ENCODE data around the gene PML. TPM values are rescaled to one million over a fixed set of nuclear protein-coding genes. Genes with fewer than 3 reads are reported as not detected.

Gene PML
- total and polyA plus RNA-seq, 5 experiments from 2014 or later: 12.2 to 57.9 (median 26.9) TPM

GRCh38 chr15:73987681-73988444, 6.7 kb upstream of the PML start:
- Mint-ChIP-seq H3K27me3 (no peaks in the 10 kb centered on the region), H3K4me3 (no peak overlapping the region), H3K4me1 (peaks cover 21 to 65% (median 35%) of the 10 kb centered on the region in 4 donors), H3K27ac (peak overlapping the region in 1 of 10 donors; percentile 10), H3K9me3 (no peaks in the 10 kb centered on the region), H3K36me3 (peaks cover 0 to 21% (median 6%) of the 10 kb centered on the region in 3 donors)
- no peak for DNase-seq
- ATAC-seq: no peak
- POLR2A ChIA-PET: interaction anchor here (1.3 kb wide), 1 partner anchor 9 kb away, joined by 3 read pairs; no protein-coding TSS in a partner anchor

- peaks cover 0 to 21% (median 6%) of the 10 kb centered on the region in 3 donors for H3K36me3 Mint-ChIP-seq
- H3K4me3 Mint-ChIP-seq: no peak overlapping the region
- H3K4me1 Mint-ChIP-seq: peaks cover 24 to 66% (median 39%) of the 10 kb centered on the region in 4 donors
- DNase-seq (no peak), ATAC-seq (no peak)
- H3K27ac Mint-ChIP-seq: no peak overlapping the region
- POLR2A ChIA-PET: interaction anchor here (0.6 to 1.3 kb wide), 2 partner anchors 10 to 1018 kb away, joined by 3 read pairs; no protein-coding TSS in a partner anchor
- no peaks in the 10 kb centered on the region for H3K27me3 Mint-ChIP-seq
- no peaks in the 10 kb centered on the region for H3K9me3 Mint-ChIP-seq
Observed at GRCh38 chr15:73988445-73988969, 6.0 kb upstream of the PML start.

- ATAC-seq (no peak), DNase-seq (no peak)
- H3K9me3 Mint-ChIP-seq: no peaks in the 10 kb centered on the region
- peaks cover 0 to 19% (median 3%) of the 10 kb centered on the region in 3 donors for H3K36me3 Mint-ChIP-seq
- POLR2A ChIA-PET: interaction anchor here (0.6 to 1.4 kb wide), 3 partner anchors 10 to 1018 kb away, joined by 3 to 4 read pairs (median 3); no protein-coding TSS in a partner anchor
- peak overlapping the region in 2 of 10 donors; percentile 21 to 38 for H3K27ac Mint-ChIP-seq
- no peaks in the 10 kb centered on the region for H3K27me3 Mint-ChIP-seq
- H3K4me1 Mint-ChIP-seq: peaks cover 27 to 66% (median 43%) of the 10 kb centered on the region in 4 donors
- no peak overlapping the region for H3K4me3 Mint-ChIP-seq
Observed at GRCh38 chr15:73989001-73989798, 5.3 kb upstream of the PML start.

GRCh38 chr15:73990250-73991005, 4.1 kb upstream of the PML start:
- Mint-ChIP-seq H3K4me3 (peak overlapping the region in 8 of 10 donors; percentile 22 to 99 (median 84)), H3K36me3 (peaks cover 0 to 15% (median 0%) of the 10 kb centered on the region in 3 donors), H3K27ac (peak overlapping the region in 2 of 10 donors; percentile 7 to 75), H3K27me3 (no peaks in the 10 kb centered on the region), H3K4me1 (peaks cover 23 to 66% (median 43%) of the 10 kb centered on the region in 4 donors), H3K9me3 (no peaks in the 10 kb centered on the region)
- DNase-seq: no peak
- POLR2A ChIA-PET: interaction anchor here (1.4 to 3.2 kb wide), 3 partner anchors 9 to 18 kb away, joined by 4 to 13 read pairs (median 6); no protein-coding TSS in a partner anchor
- ATAC-seq: no peak

GRCh38 chr15:73991260-73991659, 3.3 kb upstream of the PML start:
- H3K9me3 Mint-ChIP-seq: no peaks in the 10 kb centered on the region
- ATAC-seq (no peak), DNase-seq (no peak)
- no peaks in the 10 kb centered on the region for H3K27me3 Mint-ChIP-seq
- H3K27ac Mint-ChIP-seq: peak overlapping the region in 6 of 10 donors; percentile 13 to 80 (median 74)
- peak overlapping the region; percentile 72 to 99 (median 82) for H3K4me3 Mint-ChIP-seq
- POLR2A ChIA-PET: interaction anchor here (1.1 to 3.2 kb wide), 3 partner anchors 9 to 40 kb away, joined by 4 to 13 read pairs (median 6); no protein-coding TSS in a partner anchor
- peaks cover 0 to 10% (median 0%) of the 10 kb centered on the region in 3 donors for H3K36me3 Mint-ChIP-seq
- H3K4me1 Mint-ChIP-seq: peaks cover 24 to 63% (median 47%) of the 10 kb centered on the region in 4 donors

- H3K4me3 Mint-ChIP-seq: peak within 1 kb of the TSS; percentile 78 to 99 (median 86)
- peak; percentile 85 to 96 (median 92) for DNase-seq
- H3K27ac Mint-ChIP-seq: peak within 1 kb of the TSS; percentile 75 to 86 (median 80)
- H3K9me3 Mint-ChIP-seq: no peaks in the 10 kb centered on the region
- POLR2A ChIA-PET: interaction anchor here (1.1 to 3.2 kb wide), 5 partner anchors 10 to 44 kb away, joined by 3 to 13 read pairs (median 4); no protein-coding TSS in a partner anchor
- H3K36me3 Mint-ChIP-seq: peaks cover 0 to 6% (median 0%) of the 10 kb centered on the region in 3 donors
- H3K27me3 Mint-ChIP-seq: no peaks in the 10 kb centered on the region
- peak; percentile 81 to 85 for ATAC-seq
- H3K4me1 Mint-ChIP-seq: peaks cover 24 to 63% (median 51%) of the 10 kb centered on the region in 4 donors
Observed at GRCh38 chr15:73991726-73992593, 2.6 kb upstream of the PML start, which contains the start of gene STOML1. TSS of gene STOML1 (minus strand) at chr15:73992295. CDS start at chr15:73992223, 72 bp downstream.

- H3K4me1 Mint-ChIP-seq: peaks cover 26 to 63% (median 57%) of the 10 kb centered on the region in 4 donors
- H3K27me3 Mint-ChIP-seq: no peaks in the 10 kb centered on the region
- DNase-seq: no peak
- H3K36me3 Mint-ChIP-seq: peaks cover 0 to 2% (median 0%) of the 10 kb centered on the region in 3 donors
- peak overlapping the region; percentile 74 to 99 (median 82) for H3K4me3 Mint-ChIP-seq
- H3K27ac Mint-ChIP-seq: peak overlapping the region; percentile 56 to 86 (median 80)
- POLR2A ChIA-PET: interaction anchor here (1.1 to 3.2 kb wide), 4 partner anchors 11 to 43 kb away, joined by 3 to 13 read pairs (median 4); no protein-coding TSS in a partner anchor
- no peaks in the 10 kb centered on the region for H3K9me3 Mint-ChIP-seq
- no peak for ATAC-seq
Observed at GRCh38 chr15:73992594-73992898, 2.0 kb upstream of the PML start.

GRCh38 chr15:73993211-73993994, 1.1 kb upstream of the PML start:
- ATAC-seq (no peak), DNase-seq (no peak)
- POLR2A ChIA-PET: interaction anchor here (1.2 to 3.2 kb wide), 7 partner anchors 8 to 1458 kb away, joined by 3 to 13 read pairs (median 4); partner anchors contain the start of gene SIN3A
- Mint-ChIP-seq H3K9me3 (no peaks in the 10 kb centered on the region), H3K4me3 (peak overlapping the region; percentile 97 to 100 (median 99)), H3K4me1 (peaks cover 29 to 69% (median 65%) of the 10 kb centered on the region in 4 donors), H3K27me3 (no peaks in the 10 kb centered on the region), H3K36me3 (peaks cover 0 to 6% (median 0%) of the 10 kb centered on the region in 3 donors), H3K27ac (peak overlapping the region; percentile 95 to 99 (median 97))

GRCh38 chr15:73994912-73995622, 551 bp downstream of the PML start:
- H3K27me3 Mint-ChIP-seq: no peaks in the 10 kb centered on the region
- peaks cover 0 to 19% (median 10%) of the 10 kb centered on the region in 3 donors for H3K36me3 Mint-ChIP-seq
- ATAC-seq: no peak
- no peaks in the 10 kb centered on the region for H3K9me3 Mint-ChIP-seq
- peak overlapping the region; percentile 97 to 100 (median 99) for H3K4me3 Mint-ChIP-seq
- POLR2A ChIA-PET: interaction anchor here (0.8 to 3.1 kb wide), 8 partner anchors 8 to 34 kb away, joined by 3 to 28 read pairs (median 6); no protein-coding TSS in a partner anchor
- no peak for DNase-seq
- peak overlapping the region; percentile 95 to 99 (median 97) for H3K27ac Mint-ChIP-seq
- H3K4me1 Mint-ChIP-seq: peaks cover 35 to 81% (median 76%) of the 10 kb centered on the region in 4 donors
